ENCODE measurements around the gene IL4.
"Not testable (repeated sequence)": the region's sequence is repeated elsewhere in the genome, so short reads cannot be mapped to it uniquely, and the experiment has no call there.

The IL4 gene

GRCh38 chr5:132674671-132675506, 1.1 kb downstream of the IL4 start:
- DNase-seq: no peak

- DNase-seq: no peak
Observed at GRCh38 chr5:132675936-132676689, 2.3 kb downstream of the IL4 start.

- DNase-seq: no peak
Observed at GRCh38 chr5:132677191-132677590, 3.4 kb downstream of the IL4 start.

DNA sequence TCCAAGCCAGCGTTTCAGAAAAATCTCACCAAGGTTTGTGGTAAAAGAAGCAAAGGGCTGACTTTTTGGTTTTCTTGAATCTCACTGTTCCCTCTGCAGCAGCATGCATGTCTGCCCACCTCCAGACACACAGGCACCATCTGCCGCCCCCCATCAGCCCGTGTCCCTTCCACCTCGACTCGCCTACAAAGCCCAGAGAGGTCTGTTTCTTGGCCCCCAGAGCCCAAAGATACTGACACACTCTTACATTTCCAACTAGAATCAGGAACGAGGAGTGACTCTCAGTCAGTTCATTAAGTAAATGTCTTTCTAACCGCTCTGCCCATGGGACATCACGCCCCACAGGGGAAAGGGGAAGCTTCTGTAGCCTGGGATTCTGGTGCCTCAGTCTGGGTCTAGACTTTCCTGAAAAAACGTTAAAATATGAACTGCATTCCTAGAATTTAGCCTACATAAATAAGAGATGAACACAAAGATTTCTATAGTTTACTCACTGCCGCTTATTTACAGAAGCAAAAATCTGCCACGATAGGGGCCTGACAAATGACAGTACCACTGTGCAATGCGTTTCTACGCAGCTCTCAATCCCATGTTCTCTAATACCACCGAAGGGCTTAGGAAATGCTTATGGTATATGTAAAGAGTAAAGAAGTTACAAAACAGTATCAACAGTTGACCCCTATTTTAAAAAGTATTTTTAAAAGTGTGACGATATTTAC, 4.1 kb downstream of the IL4 start:
- no peak for DNase-seq

GRCh38 chr5:132678735-132679134, 4.9 kb downstream of the IL4 start:
- no peak for DNase-seq

- no peak for DNase-seq
Observed at GRCh38 chr5:132679166-132679565, 5.4 kb downstream of the IL4 start.

GRCh38 chr5:132679717-132680380, 6.1 kb downstream of the IL4 start:
- no peak for DNase-seq

- DNase-seq: no peak
Observed at GRCh38 chr5:132680780-132681475, 7.1 kb downstream of the IL4 start.

- DNase-seq: no peak
Observed at GRCh38 chr5:132681476-132681831, 7.7 kb downstream of the IL4 start.

- no peak for DNase-seq
Observed at GRCh38 chr5:132681983-132682382, 8.2 kb downstream of the IL4 start.

- no peak for DNase-seq
Observed at GRCh38 chr5:132684491-132684890, 10.7 kb downstream of the IL4 start.

DNA sequence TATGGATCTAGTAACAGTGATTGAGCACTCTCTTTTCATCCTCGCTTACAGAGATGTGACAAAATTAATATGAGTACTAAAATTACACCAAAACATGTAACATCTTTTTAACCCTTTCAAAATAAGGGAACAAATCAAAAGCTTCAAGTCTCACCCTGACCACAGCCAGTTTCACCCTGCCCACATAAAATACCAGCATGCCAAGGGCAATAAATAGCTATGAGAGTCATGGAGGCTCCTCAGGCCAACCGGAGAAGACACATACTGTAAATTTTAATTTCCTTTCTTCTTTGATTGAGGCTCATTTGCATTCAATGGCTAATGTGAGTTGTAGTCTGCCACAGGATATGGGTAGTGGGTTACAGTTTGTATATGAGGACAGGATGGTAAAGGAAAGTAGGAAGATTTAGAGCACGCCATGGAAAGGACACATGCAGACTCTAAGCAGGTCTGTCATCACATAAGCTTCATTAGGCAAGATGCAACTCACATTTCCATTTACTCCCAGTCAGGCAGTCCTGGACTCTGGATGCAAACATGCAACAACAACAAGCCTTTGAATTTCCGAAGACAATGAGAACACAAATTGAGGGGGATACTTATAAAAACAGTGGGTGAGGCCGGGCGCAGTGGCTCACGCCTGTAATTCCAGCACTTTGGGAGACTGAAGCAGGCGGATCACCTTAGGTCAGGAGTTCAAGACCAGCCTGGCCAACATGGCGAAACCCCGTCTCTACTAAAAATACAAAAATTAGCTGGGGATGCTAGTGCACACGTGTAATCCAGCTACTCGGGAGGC, 11.3 kb downstream of the IL4 start:
- peak; percentile 26 for DNase-seq

- DNase-seq: no peak
Observed at GRCh38 chr5:132686193-132686592, 12.4 kb downstream of the IL4 start.

DNA sequence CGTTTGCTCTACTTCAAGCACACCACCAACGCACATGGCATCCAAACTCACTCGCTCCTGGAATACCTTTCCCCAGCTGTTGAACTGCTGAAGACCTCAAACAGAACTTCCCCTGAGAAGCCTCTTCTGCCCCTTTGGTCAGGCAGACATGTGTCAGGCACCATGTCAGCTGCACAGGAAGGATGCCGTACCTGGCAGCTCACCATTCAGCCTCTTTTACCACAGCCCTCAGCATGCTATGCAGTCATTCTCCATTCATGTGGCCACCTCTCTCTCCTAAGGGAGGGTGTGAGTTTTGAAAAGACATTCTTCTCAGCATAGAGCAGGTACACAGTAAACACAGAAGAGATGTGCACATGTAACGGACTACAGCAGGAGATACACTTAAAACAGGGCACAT, 14.2 kb downstream of the IL4 start:
- no peak for DNase-seq

DNA sequence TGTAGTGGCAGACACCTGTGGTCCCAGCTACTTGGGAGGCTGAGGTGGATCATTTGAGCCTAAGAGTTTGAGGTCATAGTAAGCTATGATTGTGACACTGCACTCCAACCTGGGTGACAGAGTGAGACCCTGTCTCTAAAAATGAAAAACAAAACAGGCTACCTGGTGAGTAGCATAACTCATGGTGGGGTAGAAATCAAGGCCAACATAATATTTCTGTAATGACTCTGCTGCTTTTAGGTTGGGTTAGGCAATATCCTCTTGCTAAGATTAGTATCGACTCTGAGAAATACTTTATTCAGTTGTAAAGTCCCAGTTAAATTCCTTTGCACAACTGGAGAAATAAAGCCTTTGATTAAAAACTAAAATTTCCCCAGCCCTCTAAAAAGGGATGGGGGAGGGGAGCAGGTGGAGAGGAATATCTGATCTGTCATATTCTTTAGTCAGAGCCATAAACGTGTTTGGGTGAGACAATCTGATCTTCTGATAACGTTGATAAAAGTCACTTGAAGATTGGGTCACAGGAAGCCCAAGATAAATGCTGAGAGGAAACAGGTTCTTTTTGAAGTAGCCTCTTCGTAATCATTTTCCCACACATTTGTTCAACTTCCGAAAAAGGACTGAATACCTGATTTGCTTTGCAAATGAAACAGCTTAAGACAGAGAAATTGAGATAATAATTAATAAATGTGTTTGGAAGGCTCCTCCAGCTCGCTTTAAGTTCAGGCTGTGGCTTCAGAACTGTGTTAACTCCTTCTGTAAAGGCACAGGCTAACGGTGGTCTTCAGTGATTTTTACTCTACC, 14.9 kb downstream of the IL4 start:
- DNase-seq: peak; percentile 6

DNA sequence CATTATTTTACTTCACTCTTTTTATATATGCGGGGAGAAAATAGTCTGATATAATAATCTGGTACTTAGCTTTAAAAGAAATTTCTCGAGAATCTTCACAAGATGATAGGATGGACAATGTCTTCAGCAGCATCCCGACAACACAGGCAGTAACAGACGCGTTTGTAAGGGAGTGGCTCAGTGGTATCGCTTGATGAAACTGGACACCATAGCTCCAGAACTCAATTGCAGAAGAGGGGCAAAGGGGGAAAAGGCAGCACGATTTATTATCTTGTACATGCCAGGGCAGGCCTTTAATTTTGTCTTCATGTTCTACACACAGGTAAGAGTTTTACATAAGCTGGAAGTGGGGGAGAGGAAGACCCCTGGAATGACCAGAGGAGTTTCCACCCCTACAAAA, 15.7 kb downstream of the IL4 start:
- DNase-seq: no peak

- DNase-seq: no peak
Observed at GRCh38 chr5:132690156-132690555, 16.4 kb downstream of the IL4 start.

- DNase-seq: not testable (repeated sequence)
Observed at GRCh38 chr5:132691755-132692631, 18.2 kb downstream of the IL4 start.

- DNase-seq: no peak
Observed at GRCh38 chr5:132692632-132692967, 18.8 kb downstream of the IL4 start.

DNA sequence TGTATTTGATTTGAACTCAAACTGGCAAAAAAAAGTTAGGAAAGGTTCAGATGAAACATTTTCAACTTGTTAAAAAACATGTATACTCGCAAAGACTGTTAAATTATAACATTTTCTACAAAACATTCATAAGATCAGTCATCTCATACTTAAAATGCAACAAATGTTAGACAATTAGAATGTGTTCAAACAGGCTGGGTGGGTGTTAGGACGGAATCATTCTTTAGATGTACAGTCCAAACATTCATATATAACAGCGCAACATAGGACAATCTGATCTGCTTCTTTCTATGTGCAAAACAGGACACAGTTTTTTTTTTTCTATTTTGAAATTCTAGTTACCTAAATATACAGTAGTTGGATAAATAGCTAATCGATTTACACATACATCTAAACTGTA, 22.2 kb downstream of the IL4 start:
- no peak for DNase-seq
